ENCODE measurements around the gene EML1.

Gene EML1, protein sequence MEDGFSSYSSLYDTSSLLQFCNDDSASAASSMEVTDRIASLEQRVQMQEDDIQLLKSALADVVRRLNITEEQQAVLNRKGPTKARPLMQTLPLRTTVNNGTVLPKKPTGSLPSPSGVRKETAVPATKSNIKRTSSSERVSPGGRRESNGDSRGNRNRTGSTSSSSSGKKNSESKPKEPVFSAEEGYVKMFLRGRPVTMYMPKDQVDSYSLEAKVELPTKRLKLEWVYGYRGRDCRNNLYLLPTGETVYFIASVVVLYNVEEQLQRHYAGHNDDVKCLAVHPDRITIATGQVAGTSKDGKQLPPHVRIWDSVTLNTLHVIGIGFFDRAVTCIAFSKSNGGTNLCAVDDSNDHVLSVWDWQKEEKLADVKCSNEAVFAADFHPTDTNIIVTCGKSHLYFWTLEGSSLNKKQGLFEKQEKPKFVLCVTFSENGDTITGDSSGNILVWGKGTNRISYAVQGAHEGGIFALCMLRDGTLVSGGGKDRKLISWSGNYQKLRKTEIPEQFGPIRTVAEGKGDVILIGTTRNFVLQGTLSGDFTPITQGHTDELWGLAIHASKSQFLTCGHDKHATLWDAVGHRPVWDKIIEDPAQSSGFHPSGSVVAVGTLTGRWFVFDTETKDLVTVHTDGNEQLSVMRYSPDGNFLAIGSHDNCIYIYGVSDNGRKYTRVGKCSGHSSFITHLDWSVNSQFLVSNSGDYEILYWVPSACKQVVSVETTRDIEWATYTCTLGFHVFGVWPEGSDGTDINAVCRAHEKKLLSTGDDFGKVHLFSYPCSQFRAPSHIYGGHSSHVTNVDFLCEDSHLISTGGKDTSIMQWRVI

DNA sequence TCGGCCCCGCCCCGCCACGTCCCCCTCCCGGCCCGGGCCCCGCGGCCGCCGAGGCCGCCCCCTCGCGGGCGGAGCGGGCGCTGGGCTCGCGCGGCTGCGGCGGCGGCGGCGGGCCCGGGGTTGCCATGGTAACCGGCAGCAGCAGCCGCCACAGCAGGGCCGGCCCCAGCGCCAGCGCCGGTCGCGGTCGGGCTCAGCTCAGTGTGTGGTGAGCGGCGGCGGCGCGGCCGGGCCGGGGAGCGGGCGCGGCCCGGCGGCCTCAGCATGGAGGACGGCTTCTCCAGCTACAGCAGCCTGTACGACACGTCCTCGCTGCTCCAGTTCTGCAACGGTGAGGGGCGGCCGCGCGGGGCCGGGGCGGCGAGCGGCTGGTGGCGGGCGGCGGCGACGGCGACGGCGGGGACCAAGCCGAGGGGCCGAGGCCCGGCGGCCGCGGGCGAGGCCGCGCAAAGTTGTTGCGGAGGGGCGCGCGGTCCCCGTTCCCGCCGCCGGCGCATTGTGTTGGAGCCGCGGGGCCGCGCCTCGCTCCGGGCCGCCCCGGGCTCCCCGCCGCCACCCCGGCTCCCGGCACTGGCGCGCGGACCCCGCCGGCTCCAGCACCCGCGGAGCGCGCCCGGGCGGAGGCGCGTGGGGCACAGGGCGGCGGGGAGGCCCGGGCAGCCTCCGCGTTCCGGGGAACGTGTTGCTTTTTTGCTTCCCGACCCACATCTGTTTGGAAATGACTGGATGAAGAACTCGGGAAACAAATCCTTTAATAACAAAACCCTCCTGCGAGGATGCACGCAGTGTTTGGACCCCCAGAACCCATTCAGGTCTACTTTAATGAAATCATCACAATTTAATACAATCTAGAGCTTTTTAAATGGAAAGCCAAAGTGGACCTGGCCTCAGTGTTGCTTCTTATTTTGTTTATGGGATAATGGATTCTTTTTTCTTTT is at the start of gene EML1:
Gene EML1 (plus strand): TSS at position 201 of the 938 bp plus-strand sequence. CDS start 64 bp downstream, at position 265.
- DNase-seq: peak; percentile 55

DNA sequence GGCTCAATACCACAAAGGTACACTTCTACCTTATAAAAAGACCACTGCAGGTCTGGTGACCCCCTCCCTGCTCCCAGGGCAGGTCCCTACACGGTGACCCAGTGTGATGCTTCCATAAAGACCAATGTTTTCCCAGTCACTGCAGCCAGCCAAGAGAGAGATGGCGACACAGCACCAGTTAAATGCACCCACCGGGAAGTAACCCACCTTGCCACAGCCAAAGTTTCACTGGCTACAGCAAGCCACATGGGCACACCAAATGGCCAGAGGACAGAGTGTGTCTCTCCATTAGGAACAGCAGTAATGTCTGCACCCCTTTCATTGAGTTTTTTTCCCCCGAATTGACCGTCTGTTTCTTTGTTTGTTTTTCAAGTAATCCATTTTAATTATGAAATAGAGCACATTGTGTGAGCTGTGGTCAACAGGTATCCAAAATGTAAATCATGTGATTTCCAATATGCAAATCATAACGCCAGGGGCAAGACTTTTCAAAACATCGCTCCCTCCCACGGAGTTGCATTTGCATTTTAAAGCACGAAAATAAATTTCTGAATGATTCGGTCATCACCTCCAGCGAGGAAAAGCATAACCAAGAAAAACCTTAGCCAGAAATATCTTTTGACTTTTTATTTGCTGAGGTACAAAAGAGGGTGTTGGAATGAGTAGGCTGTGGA is 48.9 kb upstream of the EML1 start:
- DNase-seq: no peak

DNA sequence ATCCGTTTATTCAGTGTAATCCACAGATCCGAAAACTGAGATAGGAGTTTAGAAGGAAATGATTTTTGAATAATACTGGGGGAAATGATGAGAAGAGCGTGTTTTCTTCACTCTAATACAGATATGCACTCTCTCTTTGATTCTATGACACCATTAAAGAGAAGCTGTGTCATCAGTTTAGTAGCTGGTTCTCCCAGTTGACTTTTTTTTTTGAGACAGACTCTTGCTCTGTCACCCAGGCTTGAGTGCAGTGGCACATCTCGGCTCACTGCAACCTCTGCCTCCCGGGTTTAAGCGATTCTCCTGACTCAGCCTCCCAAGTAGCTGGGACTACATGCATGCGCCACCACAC is 48.4 kb upstream of the EML1 start:
- DNase-seq: no peak

DNA sequence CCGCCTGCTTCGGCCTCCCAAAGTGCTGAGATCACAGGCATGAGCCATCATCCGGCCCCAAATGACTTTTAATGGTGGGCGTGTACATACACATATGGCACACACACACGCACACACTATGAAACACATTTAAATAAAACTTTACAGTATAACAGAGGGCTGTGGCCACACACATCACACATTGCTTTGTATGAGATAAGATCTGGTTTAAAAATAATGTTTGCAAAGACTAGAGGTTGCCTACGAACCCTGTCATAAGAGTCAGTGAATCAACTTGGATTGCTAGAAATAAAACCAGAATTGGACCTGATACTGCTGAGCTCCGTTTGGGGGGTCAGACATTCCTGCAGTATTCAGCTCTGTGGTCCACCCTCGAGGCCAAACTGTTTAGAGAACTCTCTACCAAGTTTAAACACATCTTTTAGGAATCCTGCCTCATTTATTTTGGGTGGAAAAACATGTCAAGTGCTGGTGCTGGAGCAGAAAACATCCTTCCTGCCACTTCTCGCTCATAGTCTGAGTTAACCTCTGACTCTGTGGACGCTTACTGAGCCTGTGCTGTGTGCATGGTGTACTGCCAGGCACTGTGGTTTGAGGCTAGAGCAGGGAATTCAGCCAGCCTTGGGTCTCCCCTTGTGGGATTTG is 47.8 kb upstream of the EML1 start:
- no peak for DNase-seq

DNA sequence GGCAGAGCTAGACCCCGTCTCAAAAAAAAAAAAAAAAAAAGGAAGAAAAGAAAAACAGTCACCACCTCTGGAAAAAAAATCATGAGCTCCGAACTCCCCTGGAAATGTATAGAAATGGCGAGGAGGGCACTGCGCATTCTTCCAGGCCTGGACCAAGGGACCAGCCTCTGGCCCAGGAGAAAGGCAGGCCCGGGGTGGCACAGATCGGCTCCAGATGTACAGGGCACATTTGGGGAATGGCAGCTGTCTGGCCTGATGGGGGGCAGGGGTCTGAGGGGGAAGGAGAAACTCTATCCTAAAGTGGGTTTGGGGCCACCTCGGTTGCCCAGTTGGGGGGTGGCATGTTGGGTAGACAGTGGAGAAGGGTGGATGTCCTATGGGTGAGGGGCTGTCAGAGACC is 46.0 kb upstream of the EML1 start:
- no peak for DNase-seq

DNA sequence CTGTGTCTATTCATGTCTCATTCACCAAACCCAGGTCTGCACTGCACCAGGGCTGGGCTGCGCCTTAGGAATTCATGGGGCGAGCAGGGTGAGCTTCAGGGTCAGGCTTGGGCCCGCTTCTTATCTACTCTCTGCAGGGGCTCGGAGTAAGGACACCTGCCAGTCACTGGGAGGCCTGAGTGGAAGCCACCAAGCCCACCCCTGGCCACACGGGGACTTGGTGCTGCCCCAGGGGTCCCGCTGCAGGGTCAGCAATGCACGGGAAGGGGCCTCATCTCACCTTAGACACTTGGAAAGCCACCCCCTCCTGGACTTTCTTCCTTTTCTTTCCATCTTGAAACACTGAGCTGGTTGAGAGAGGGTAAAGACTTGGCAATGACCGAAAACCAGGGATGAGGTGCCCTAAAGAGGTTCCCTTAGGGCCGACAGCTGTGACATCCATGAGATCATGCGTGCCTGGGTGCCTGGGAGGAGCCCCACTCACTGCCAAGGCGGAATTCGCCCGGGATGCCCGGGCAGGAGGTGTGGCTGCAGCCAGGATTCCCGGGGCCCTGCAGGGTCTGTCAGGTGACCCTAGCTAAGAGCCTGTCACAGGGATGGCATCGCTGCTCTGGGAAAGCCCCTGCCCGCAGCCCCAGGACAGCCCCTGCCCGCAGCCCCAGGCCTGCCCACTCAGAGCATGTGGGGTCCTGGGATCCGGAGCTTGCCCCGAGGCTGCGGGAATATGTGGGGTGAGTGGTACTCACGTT is 45.5 kb upstream of the EML1 start:
- DNase-seq: no peak

DNA sequence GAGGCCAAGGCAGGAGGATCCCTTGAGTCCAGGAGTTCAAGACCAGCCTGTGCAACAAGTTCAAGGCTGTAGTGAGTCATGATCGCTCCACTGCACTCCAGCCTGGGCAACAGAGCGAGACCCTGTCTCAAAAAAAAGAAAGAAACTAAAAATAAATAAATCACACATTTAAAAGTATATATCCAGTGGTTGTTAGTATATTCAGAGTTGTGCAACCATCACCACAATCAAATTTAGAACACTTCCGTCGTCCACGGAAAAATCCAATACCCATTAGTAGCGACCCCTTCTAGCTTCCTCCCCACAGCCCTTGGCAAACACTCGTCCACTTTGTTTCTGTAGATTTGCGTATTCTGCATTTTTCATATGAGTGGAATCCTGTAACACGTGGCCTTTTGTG is 44.7 kb upstream of the EML1 start:
- no peak for DNase-seq

DNA sequence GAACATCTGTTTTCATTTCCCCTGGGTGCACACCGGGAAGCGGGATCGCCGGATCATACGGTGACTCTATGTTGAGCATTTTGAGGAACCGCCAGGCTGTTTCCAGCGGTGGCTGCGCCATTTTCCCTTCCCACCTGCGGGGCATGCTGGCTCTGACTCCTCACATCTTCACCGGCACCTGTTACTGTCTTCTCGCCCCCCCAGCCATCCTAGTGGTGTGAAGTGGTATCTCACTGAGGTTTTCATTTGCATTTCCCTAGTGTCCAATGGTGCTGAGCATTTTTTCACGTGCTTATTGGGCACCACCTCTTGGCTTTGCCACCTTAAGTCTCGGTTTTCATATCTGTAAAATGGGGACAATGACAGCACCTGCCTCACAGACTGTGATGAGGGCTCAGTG is 44.1 kb upstream of the EML1 start:
- DNase-seq: no peak

DNA sequence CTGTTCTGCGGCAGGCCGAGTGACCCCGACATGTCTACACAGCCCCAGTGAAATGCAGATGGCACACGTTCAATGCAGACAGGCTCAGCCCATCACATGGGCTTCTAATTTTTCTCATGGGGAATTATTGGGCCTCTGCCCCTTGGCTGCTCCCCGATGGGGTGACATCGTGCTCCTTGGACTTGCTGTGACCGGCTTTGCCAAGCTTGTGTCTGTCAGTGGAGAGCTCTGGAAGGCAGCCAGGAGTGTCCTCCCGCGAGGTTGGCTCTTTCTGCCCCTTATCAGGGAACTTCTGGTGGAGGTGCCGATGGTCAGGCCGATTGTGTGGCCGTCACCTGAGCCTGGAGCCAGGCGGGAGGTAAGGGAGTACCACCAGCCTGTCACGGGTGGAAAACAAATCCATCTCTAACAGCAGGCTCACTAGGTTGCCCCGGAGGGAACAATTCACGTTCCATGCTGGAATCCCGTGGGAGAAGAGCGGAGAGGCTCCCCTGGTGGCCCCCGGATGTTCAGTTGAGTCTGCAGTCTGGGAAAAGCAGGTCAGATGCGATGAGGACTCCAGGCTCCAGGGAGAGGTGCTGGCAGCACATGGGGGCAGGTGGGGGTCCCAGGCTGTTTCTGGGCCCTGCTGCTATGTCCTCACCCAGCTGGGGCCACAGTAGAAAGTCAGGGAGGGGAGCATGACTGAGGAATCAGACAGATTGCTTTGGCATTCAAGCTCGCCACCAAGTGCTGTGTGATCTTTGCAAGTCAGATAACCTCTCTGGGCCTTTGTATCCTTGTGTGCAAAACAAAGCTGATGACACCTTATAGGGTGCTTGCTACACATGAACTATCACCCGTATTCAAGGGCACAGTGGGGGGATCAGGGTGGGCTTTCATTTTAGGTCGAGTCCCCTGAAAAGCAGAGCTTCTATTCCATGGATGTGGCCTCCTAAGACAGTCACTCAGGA is 43.2 kb upstream of the EML1 start:
- no peak for DNase-seq

DNA sequence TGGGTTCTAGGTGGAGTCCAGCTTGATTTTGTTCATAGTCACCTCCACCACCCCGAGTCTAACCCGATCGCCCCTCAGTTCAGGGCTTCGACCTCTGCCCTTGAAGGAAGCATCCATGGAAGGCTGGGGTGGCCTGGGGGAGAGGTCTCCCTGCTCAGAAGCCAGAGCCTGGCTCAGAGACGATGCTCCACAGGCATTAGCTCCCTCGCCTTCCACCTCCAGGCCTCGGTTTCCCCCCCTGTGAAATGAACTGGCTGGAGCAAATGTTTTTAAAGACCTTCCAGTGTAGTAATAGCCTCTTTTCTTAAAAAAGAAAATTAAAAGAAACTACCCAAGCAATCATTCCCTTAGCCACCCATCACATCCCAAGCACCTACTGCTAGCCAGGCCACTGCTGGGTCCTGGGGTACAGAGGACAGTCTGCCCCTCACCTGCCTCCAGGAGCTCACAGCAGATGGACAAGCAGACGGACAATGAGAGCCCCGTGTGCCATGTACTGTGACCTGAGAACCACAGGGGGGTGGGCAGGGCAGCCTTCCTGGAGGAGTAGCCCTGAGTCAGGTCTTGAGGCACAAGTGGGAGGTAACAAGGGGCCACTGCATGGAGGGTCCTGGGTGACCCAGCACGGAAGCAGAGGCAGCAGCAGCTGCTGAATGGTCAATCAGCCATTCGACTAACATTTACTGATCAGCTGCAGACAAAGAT is 42.3 kb upstream of the EML1 start:
- DNase-seq: no peak

DNA sequence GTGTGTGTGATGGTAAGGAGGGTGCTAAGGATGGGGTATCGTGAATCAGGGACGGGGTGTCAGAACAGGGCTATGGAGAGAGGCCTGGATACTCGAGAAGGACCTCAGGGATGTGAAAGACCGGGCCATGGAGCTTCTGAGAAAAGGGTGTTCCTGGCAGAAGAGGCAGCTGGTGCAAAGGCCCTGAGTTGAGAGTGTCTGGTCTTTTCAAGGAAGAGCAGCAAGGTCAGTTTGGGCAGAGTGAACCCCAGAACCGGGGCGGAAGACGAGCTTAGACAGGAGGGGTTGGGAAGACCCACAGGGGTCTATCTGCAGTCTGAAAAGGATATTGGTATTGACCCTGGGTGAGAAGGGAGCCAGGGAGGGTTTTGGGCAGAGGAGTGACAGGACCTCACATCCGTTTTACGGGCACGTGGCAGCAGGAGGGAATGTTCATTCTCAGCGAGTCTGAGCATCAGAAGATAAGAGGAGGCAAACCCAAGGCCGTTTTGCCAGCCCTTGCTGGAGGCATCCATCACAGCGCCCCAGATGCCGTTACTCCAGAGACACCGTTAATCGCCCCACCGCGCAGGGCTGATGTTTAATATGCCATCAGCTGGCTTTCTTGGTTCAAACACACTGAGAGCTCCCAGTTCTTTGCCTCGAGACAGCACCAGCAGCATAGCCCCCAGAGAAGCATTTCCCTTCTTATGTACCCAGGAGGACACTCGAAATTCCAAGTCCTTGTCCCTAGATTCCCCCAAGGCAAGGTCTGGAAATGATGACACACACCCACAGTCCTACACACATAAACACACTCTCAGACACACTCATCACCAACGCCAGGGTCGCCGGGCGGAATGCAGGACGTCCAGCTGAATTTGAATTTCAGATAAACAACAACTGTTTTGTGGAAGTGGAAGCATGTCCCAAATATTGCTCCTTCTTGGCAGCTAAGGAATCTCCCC is 41.4 kb upstream of the EML1 start:
- DNase-seq: no peak

DNA sequence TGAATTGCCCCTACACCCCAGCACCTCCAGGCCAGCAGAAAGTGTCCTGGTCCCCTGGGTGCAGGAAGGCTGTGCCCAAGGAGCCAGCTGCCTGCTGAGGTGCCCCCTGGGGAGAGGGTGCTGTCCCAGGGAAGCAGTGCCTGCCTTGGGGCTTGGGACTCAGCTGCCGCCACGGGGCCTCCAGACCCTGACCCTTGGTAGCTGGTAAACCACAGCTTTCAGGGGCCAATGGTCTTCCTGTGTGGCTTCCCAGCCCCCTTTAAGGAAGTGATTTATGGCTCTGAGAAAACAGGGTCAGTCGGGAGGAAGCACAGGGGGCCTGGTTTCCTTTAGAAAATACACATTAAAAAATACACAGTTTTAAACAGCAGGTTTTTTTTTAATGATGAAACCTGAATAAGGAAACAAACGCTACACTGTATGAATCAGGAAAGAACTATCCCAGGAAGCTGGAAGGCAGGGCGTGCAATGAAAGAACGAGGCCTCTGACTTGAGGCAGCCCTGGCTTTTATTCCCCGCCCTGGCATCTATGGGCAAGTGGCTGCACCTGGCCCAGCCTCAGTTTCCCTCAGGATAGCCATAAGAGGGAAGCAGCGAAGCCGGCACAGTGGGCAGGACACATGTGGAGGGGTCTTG is 40.6 kb upstream of the EML1 start:
- DNase-seq: no peak

DNA sequence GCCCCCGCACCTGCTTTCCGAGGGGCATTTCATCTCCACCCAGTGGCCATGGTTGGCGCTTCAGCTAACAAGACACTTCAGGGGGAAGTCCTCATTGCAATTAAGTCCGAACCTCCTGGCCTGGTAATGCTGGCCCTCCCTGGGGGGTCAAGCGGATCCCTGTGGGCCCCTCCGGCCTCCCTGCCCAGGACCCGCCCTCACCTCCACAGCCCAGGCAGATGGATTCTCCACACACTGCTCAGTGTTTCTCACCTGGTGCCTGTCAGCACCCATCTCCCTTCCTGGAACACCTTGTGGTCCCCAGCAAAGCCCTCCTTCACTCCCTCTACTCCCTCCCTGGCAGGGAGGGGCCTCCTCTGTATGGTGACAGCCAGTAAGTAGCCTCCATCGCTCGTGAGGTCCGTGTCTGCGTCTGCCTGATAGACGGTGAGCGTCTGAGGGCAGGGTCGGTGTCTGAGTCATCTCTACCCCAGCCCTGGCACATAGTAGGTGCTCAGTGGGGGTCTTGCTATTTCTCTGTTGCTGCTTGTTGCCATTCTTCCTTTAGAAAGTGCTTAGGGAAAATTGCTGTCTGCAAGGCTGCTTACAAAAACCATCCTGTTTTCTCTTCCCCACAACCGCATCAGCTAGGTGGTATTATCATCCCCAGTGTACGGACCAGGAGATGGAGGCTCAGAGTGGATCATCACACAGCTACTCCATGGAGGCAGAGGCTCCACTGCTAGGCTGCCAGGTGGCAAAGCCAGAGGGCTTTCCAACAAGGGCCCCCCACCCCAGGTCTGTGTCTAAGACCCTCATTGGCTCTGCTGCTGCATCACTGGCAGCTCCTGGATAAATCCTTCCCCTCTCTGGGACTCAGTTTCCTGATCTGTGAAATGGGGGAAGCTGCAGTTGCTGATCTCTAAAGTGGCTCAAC is 39.7 kb upstream of the EML1 start:
- DNase-seq: no peak

DNA sequence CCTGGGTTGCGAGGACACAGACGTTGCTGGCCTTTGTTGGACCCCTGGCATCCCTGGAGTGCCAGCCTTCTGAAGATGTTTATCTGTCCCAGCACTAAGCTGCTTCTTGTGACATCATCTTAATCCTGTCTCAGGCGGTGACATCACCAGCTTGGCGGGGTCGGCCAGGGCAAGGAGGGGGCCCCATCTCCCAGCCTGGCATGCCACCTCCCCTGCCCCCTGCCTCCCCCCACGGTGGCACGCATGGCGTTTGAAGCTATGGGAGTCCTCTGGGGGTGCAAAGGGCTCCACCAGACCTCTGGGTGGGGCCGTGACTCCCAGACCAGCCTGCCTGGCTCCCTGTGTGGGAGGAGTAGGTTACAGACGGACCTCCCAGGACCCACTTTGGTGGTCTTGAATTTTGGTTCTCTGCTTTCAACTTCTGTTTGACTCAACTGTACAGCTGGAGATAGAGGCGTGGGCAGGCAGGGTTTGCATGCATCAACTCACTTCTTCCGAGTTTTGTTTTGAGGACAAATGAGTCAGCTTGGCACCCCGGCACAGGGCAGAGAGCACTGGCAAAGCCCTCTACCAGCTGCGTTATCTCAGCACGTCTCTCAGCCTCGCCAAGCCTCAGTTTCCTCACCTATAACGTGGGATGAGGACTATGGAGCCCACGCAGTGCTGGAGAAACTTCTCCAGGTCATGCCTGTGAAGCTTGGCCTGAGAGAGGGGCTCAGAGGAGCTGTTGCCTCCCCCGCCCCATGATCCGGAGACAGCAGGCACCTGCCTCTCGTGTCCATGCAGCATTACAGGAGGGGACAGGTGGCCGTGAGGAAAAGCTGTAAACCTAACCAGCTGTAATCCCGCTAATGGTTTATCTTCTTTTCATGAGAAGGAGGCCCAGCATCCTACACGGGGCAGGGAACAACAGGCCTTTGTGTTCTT is 38.8 kb upstream of the EML1 start:
- DNase-seq: no peak

DNA sequence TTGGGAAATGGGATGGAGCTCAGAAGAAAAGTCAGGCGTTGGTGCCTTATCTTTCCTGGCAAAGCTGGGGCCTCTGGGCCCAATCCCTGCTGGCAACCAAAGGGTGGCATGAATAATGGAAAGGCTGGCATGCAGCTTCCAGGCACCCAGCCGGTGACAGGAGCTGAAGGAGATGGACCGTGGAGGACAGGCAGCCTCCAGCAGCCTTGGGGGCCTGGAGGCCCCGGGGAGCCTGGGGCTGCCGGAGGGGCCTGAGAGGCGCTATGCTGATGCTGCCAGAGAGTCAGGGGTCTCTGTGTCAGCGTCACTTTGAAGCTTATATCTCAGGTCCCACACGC is 38.2 kb upstream of the EML1 start:
- DNase-seq: no peak

All from activated effector memory CD4-positive, alpha-beta T cell treated with Interleukin-2 at 50 U/mL for 16 hours (primary cell).